ENCODE measurements around the gene TMEM100. TPM values are rescaled to one million over a fixed set of nuclear protein-coding genes. Genes with fewer than 3 reads are reported as not detected.

Gene TMEM100
- polyA plus RNA-seq, 3 donors = not detected

- peaks cover 19 to 21% of the 10 kb centered on the region in 2 donors for H3K36me3 Mint-ChIP-seq
- H2AFZ ChIP-seq (ENCODE audit: insufficient read depth, low read depth, low read length, poor library complexity, severe bottlenecking) = no peak overlapping the region
- H3K27me3 ChIP-seq (ENCODE audit: control insufficient read depth in 2 of 2, insufficient read depth in 2 of 2, low read length in 2 of 2) = no peaks in the 10 kb centered on the region
- DNase-seq = no peak
- WGBS (ENCODE audit: insufficient coverage) = no CpG with 5 or more reads among the region's 2 CpGs
- no peaks in the 10 kb centered on the region for H3K9me3 Mint-ChIP-seq
- no peak overlapping the region for H3K4me2 ChIP-seq (replicated peaks; ENCODE audit: extremely low read depth, low read length, poor library complexity, severe bottlenecking)
- H3K79me2 ChIP-seq (ENCODE audit: insufficient read depth, low read length) = peaks cover 38% of the 10 kb centered on the region
- no peak overlapping the region for H3K4me3 Mint-ChIP-seq
- H4K20me1 ChIP-seq (ENCODE audit: insufficient read depth, low read length) = peaks cover 7% of the 10 kb centered on the region
- H3K27ac ChIP-seq (ENCODE audit: low read depth in 1 of 2, low read length in 2 of 2) = no peak overlapping the region
- TF ChIP-seq, protein P1, sequence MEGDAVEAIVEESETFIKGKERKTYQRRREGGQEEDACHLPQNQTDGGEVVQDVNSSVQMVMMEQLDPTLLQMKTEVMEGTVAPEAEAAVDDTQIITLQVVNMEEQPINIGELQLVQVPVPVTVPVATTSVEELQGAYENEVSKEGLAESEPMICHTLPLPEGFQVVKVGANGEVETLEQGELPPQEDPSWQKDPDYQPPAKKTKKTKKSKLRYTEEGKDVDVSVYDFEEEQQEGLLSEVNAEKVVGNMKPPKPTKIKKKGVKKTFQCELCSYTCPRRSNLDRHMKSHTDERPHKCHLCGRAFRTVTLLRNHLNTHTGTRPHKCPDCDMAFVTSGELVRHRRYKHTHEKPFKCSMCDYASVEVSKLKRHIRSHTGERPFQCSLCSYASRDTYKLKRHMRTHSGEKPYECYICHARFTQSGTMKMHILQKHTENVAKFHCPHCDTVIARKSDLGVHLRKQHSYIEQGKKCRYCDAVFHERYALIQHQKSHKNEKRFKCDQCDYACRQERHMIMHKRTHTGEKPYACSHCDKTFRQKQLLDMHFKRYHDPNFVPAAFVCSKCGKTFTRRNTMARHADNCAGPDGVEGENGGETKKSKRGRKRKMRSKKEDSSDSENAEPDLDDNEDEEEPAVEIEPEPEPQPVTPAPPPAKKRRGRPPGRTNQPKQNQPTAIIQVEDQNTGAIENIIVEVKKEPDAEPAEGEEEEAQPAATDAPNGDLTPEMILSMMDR (IDR thresholded peaks at IDR 0.05) = no peak
- H3K9ac ChIP-seq (ENCODE audit: insufficient read depth, low read length, poor library complexity, severe bottlenecking) = no peak overlapping the region
- no peaks in the 10 kb centered on the region for H3K27me3 Mint-ChIP-seq (ENCODE audit: low read depth in 3 of 3)
- H3K36me3 ChIP-seq (replicated peaks in 1 of 2; ENCODE audit: control insufficient read depth in 1 of 2, insufficient read depth in 2 of 2, low read length in 2 of 2) = peaks cover 0 to 17% of the 10 kb centered on the region in 2 donors
- peaks cover 9 to 24% of the 10 kb centered on the region in 2 donors for H3K4me1 ChIP-seq (ENCODE audit: control insufficient read depth in 1 of 2, insufficient read depth in 2 of 2, low read length in 2 of 2)
- H3K4me1 Mint-ChIP-seq = peaks cover 31% of the 10 kb centered on the region
- H3K9me3 ChIP-seq (replicated peaks in 1 of 2; ENCODE audit: control insufficient read depth in 1 of 2, insufficient read depth in 1 of 2, low read length in 2 of 2) = no peaks in the 10 kb centered on the region
- H3K27ac Mint-ChIP-seq = no peak overlapping the region
- H3K4me3 ChIP-seq (replicated peaks in 1 of 3; ENCODE audit: low read depth in 2 of 3, low read length in 3 of 3) = no peak overlapping the region
- intact Hi-C loops (cut with micrococcal nuclease) = no loop called here
Observed at GRCh38 chr17:55756689-55757088, 34.0 kb upstream of the TMEM100 start.

DNA sequence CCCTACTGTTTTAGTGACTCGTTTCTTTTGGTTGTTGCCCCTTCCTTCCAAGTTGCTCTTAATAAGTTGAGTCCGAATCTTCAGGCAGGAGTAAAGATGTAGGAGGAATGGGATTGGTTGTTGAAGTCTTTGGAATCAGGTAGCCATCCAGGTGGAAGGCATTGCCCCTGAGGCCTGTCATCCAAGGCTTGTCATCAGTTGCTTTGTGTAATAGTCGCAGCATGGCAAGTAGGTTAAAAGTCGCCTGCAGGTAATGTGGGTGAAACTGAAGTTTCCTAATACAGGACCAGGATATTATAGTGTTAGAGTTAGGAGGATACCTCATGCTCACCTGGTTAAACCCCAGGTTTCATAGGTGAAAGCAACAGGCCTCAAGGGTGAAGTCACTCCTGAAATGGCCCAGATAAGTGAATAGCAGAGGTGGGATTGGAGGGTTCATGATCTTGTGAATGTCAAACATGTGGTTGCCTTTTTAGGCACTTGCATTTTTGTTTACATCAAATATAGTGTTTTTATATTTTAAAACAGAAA, 29.1 kb upstream of the TMEM100 start:
- peaks cover 35% of the 10 kb centered on the region for H3K79me2 ChIP-seq (ENCODE audit: insufficient read depth, low read length)
- Mint-ChIP-seq H3K4me1 (peaks cover 32% of the 10 kb centered on the region), H3K36me3 (peaks cover 16 to 19% of the 10 kb centered on the region in 2 donors), H3K9me3 (no peaks in the 10 kb centered on the region), H3K27me3 (ENCODE audit: low read depth in 3 of 3) (no peaks in the 10 kb centered on the region), H3K4me3 (peak overlapping the region; percentile 82 to 91), H3K27ac (peak overlapping the region; percentile 74 to 89 (median 78))
- intact Hi-C loops (cut with micrococcal nuclease) = no loop called here
- peaks cover 11 to 24% of the 10 kb centered on the region in 2 donors for H3K4me1 ChIP-seq (ENCODE audit: control insufficient read depth in 1 of 2, insufficient read depth in 2 of 2, low read length in 2 of 2)
- H2AFZ ChIP-seq (ENCODE audit: insufficient read depth, low read depth, low read length, poor library complexity, severe bottlenecking) = peak overlapping the region; percentile 94
- H3K4me3 ChIP-seq (replicated peaks in 1 of 3; ENCODE audit: low read depth in 2 of 3, low read length in 3 of 3) = peak overlapping the region; percentile 66 to 86 (median 76)
- TF ChIP-seq, protein P1 (IDR thresholded peaks at IDR 0.05) = no peak
- DNase-seq = no peak
- peaks cover 0 to 13% of the 10 kb centered on the region in 2 donors for H3K36me3 ChIP-seq (replicated peaks in 1 of 2; ENCODE audit: control insufficient read depth in 1 of 2, insufficient read depth in 2 of 2, low read length in 2 of 2)
- no peaks in the 10 kb centered on the region for H3K27me3 ChIP-seq (ENCODE audit: control insufficient read depth in 2 of 2, insufficient read depth in 2 of 2, low read length in 2 of 2)
- WGBS (ENCODE audit: insufficient coverage) = 60% methylated on average over 1 of the region's 4 CpGs
- H3K4me2 ChIP-seq (replicated peaks; ENCODE audit: extremely low read depth, low read length, poor library complexity, severe bottlenecking) = peak overlapping the region; percentile 89
- H4K20me1 ChIP-seq (ENCODE audit: insufficient read depth, low read length) = no peaks in the 10 kb centered on the region
- H3K9me3 ChIP-seq (replicated peaks in 1 of 2; ENCODE audit: control insufficient read depth in 1 of 2, insufficient read depth in 1 of 2, low read length in 2 of 2) = no peaks in the 10 kb centered on the region
- peak overlapping the region in 1 of 2 donors; percentile 84 for H3K27ac ChIP-seq (ENCODE audit: low read depth in 1 of 2, low read length in 2 of 2)
- H3K9ac ChIP-seq (ENCODE audit: insufficient read depth, low read length, poor library complexity, severe bottlenecking) = peak overlapping the region; percentile 78

Data from CD14-positive monocyte (primary cell).